Endothelial cell of umbilical vein (primary cell): Measurements from ENCODE around the gene MAML2. TPM values are rescaled to one million over a fixed set of nuclear protein-coding genes. Genes with fewer than 3 reads are reported as not detected.

Source experiments
- BruUV-seq: library from RNA; stranded (reverse); fragments of 400-500 nt; replicated peaks from 2 replicates; lab custom pipeline; 2021; lab: Mats Ljungman, UMichigan
- CTCF ChIA-PET: fragments of 300-600, 350-600 bp; sonication (Branson Sonifier 250); formaldehyde crosslinking; loops from one replicate; lab custom pipeline; 2021; ENCODE audit warnings: antibody characterized with exemption, inconsistent platforms; lab: Charles Lee
- POLR2A ChIA-PET: fragments of 300-600, 350-600 bp; sonication (Branson Sonifier 250); formaldehyde crosslinking; loops from one replicate; lab custom pipeline; 2021; ENCODE audit warnings: antibody characterized with exemption, inconsistent platforms; lab: Charles Lee
- DNase-seq: peaks from one replicate; pipeline ENCODE4 v3.0.0-alpha.2; 2011; ENCODE audit warnings: low read depth, low spot score
- FAIRE-seq: peaks from 2 replicates; lab custom pipeline; 2011; peaks lifted over from hg19 to GRCh38; lab: Jason Lieb, UNC
- H2AFZ ChIP-seq: 2 replicates; pipeline ENCODE4 v1.6.0; 2012; ENCODE audit warnings: low read depth, low read length, control low read depth, inconsistent platforms
- H3K27ac ChIP-seq: 2 replicates; pipeline ENCODE4 v1.5.1; 2011; ENCODE audit warnings: low read depth, mild to moderate bottlenecking, control low read depth, low read length, moderate library complexity; ENCODE audit not compliant: insufficient read depth
- H3K27me3 ChIP-seq, 2 experiments: 2 replicates each; pipeline versions ENCODE4 v1.6.0 to v1.6.1; 2011; ENCODE audit warnings: low read length in 2 of 2, mixed read lengths in 1 of 2; ENCODE audit not compliant: control insufficient read depth in 2 of 2, insufficient read depth in 2 of 2
- H3K36me3 ChIP-seq, 2 experiments: 2 replicates in 1 of 2; 3 replicates in 1 of 2; pipeline ENCODE4 v1.5.1; 2011; ENCODE audit warnings: low read length in 2 of 2, mild to moderate bottlenecking in 1 of 2, moderate library complexity in 1 of 2; ENCODE audit not compliant: control insufficient read depth in 2 of 2, insufficient read depth in 2 of 2; ENCODE audit errors: extremely low read depth in 1 of 2
- H3K4me1 ChIP-seq: 3 replicates; pipeline ENCODE4 v1.5.1; 2011; ENCODE audit warnings: mild to moderate bottlenecking, low read length; ENCODE audit not compliant: control insufficient read depth, insufficient read depth; ENCODE audit errors: extremely low read depth
- H3K4me2 ChIP-seq: 2 replicates; pipeline ENCODE4 v1.6.1; 2011; ENCODE audit warnings: low read length, control low read depth, mixed read lengths; ENCODE audit not compliant: insufficient read depth
- H3K4me3 ChIP-seq, 3 experiments: fragments of 200-600 bp in 1 of 3; sonication (generic), shearing (Covaris generic) in 1 of 3; replicated peaks in 1 of 3; 2 replicates each; pipeline ENCODE4 v1.5.1; 2011 to 2016; ENCODE audit warnings: control low read depth in 3 of 3, low read length in 3 of 3, mild to moderate bottlenecking in 2 of 3, inconsistent platforms in 1 of 3, low read depth in 1 of 3, moderate library complexity in 1 of 3; ENCODE audit not compliant: insufficient read depth in 1 of 3
- H3K79me2 ChIP-seq: 2 replicates; pipeline ENCODE4 v1.6.0; 2012; ENCODE audit warnings: low read length, inconsistent platforms; ENCODE audit not compliant: control insufficient read depth, insufficient read depth
- H3K9ac ChIP-seq: replicated peaks from 2 replicates; pipeline ENCODE3; 2011; ENCODE audit warnings: low read length, control low read depth; ENCODE audit not compliant: insufficient read depth; ENCODE audit errors: extremely low read depth
- H3K9me1 ChIP-seq: replicated peaks from 3 replicates; pipeline ENCODE4 v1.6.0; 2011; ENCODE audit warnings: mild to moderate bottlenecking, low read length; ENCODE audit not compliant: control insufficient read depth, insufficient read depth; ENCODE audit errors: extremely low read depth
- H3K9me3 ChIP-seq: replicated peaks from 2 replicates; pipeline ENCODE4 v1.5.1; 2012; ENCODE audit warnings: low read length, inconsistent platforms; ENCODE audit not compliant: control insufficient read depth, insufficient read depth
- H4K20me1 ChIP-seq: replicated peaks from 2 replicates; pipeline ENCODE3; 2011; ENCODE audit warnings: mild to moderate bottlenecking, low read length; ENCODE audit not compliant: control insufficient read depth, insufficient read depth; ENCODE audit errors: extremely low read depth
- CTCF ChIP-seq, 2 donors: IDR thresholded peaks; 1 replicate in 1 of 2; 2 replicates in 1 of 2; pipeline ENCODE4 v1.5.1; 2011; ENCODE audit warnings: low read length in 2 of 2, mild to moderate bottlenecking in 2 of 2, moderate library complexity in 2 of 2, control low read depth in 1 of 2, inconsistent platforms in 1 of 2, low read depth in 1 of 2; ENCODE audit not compliant: insufficient read depth in 1 of 2; ENCODE audit errors: extremely low read depth in 1 of 2
- EZH2 ChIP-seq: IDR thresholded peaks from 2 replicates; pipeline ENCODE4 v1.6.1; 2012; ENCODE audit warnings: borderline replicate concordance, low read depth, mild to moderate bottlenecking, moderate library complexity, low read length, inconsistent platforms; ENCODE audit not compliant: severe bottlenecking
- FOS ChIP-seq: IDR thresholded peaks from 2 replicates; pipeline ENCODE4 v1.6.1; 2011; ENCODE audit warnings: mild to moderate bottlenecking, low read length, moderate library complexity, borderline replicate concordance; ENCODE audit not compliant: insufficient read depth
- JUN ChIP-seq: IDR thresholded peaks from 2 replicates; pipeline ENCODE4 v1.6.1; 2011; ENCODE audit warnings: borderline replicate concordance, low read depth; ENCODE audit not compliant: insufficient read length, insufficient read depth
- MYC ChIP-seq: IDR thresholded peaks from one replicate; pipeline ENCODE4 v1.6.1; 2011; ENCODE audit warnings: mild to moderate bottlenecking, low read depth, low read length
- POLR2A ChIP-seq: IDR thresholded peaks from 2 replicates; pipeline ENCODE4 v1.6.1; 2012; ENCODE audit warnings: low read depth, mild to moderate bottlenecking, control low read depth, low read length
- dilution Hi-C: fragments of 300-500 bp; cut with MboI; formaldehyde crosslinking; loops from one replicate; pipeline ENCODE4 v1.15.0; 2019; ENCODE audit warnings: low sequenced_read_pairs; ENCODE audit not compliant: extremely low pct_ligation_motif_present
- intact Hi-C: fragments of 100-400 bp; cut with micrococcal nuclease; formaldehyde crosslinking; loops from one replicate; pipeline ENCODE4 v1.10.0; 2022
- polyA plus RNA-seq, 4 experiments: library from polyadenylated mRNA; depleted of rRNA in 3 of 4; stranded (reverse) in 3 of 4; unstranded in 1 of 4; fragments of >200 nt; gene quantifications; 2 replicates each; pipeline versions ENCODE4 v1.2.1 to v1.2.3, GENCODE V29; 2011 to 2012; ENCODE audit warnings: missing spikeins in 1 of 4
- total RNA-seq: library from RNA; stranded (reverse); gene quantifications from 2 replicates; pipeline ENCODE4 v1.2.3, GENCODE V29; 2021
- TF ChIP-seq, protein P1 (sequence below): IDR thresholded peaks from 2 replicates; pipeline ENCODE4 v1.6.1; 2011; ENCODE audit not compliant: insufficient read depth, insufficient read length

MAML2 gene
- total and polyA plus RNA-seq, 2 donors (not counting 3 experiments of a cell fraction or from before 2014, with no cell fraction given): 12.4 to 16.8 TPM

GRCh38 chr11:96275801-96276594 lies 67.0 kb downstream of the MAML2 start:
- intact Hi-C loops: no loop called here
- Histone ChIP-seq H3K4me3 (no peak overlapping the region), H3K9ac (no peak overlapping the region), H3K4me1 (peaks cover 3% of the 10 kb centered on the region), H3K4me2 (no peak overlapping the region), H3K27me3 (no peaks in the 10 kb centered on the region), H2AFZ (no peak overlapping the region), H3K36me3 (no peaks in the 10 kb centered on the region), H3K9me3 (no peaks in the 10 kb centered on the region), H3K9me1 (no peaks in the 10 kb centered on the region), H4K20me1 (no peaks in the 10 kb centered on the region), H3K27ac (no peak overlapping the region), H3K79me2 (no peaks in the 10 kb centered on the region)
- BruUV-seq: no TSS peak
- no peak for DNase-seq
- dilution Hi-C loops: no loop called here
- ChIA-PET POLR2A (interaction anchor here (0.6 kb wide), 1 partner anchor 10 kb away, joined by 3 read pairs; no protein-coding TSS in a partner anchor), CTCF (interaction anchor here (0.6 to 1.8 kb wide), 4 partner anchors 12 to 107 kb away, joined by 3 to 8 read pairs (median 4); partner anchors contain the start of gene MAML2)
- TF ChIP-seq POLR2A: no peak
- TF ChIP-seq JUN: no peak
- no peak for TF ChIP-seq FOS
- TF ChIP-seq CTCF (IDR thresholded peaks at IDR 0.05; ENCODE audit: extremely low read depth in 1 of 2, insufficient read depth in 1 of 2, low read depth in 1 of 2, low read length in 2 of 2): no peak
- TF ChIP-seq, protein P1, sequence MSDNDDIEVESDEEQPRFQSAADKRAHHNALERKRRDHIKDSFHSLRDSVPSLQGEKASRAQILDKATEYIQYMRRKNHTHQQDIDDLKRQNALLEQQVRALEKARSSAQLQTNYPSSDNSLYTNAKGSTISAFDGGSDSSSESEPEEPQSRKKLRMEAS: no peak
- no peak for TF ChIP-seq MYC
- TF ChIP-seq EZH2: no peak
- no peak for FAIRE-seq
